Glomerular visceral epithelial cell (primary cell): ENCODE measurements around the gene CA5A.
A peak's percentile ranks its signal among the peaks of the same experiment; 100 is the strongest.
"Not testable (repeated sequence)": the region's sequence is repeated elsewhere in the genome, so short reads cannot be mapped to it uniquely, and the experiment has no call there.

Experiments used
- DNase-seq: peaks from one replicate; pipeline ENCODE4 v3.0.0-alpha.2; 2016; ENCODE audit errors: extremely low spot score

CA5A gene

GRCh38 chr16:87894005-87894404 lies 42.3 kb downstream of the CA5A start:
- DNase-seq, result peak; percentile 35

GRCh38 chr16:87891764-87892163 lies 44.6 kb downstream of the CA5A start:
- no peak for DNase-seq

GRCh38 chr16:87889762-87890161 lies 46.6 kb downstream of the CA5A start:
- DNase-seq, result not testable (repeated sequence)

- not testable (repeated sequence) for DNase-seq
Observed at GRCh38 chr16:87888346-87888745, 48.0 kb downstream of the CA5A start.

GRCh38 chr16:87887931-87888330 lies 48.4 kb downstream of the CA5A start:
- not testable (repeated sequence) for DNase-seq

- DNase-seq, result not testable (repeated sequence)
Observed at GRCh38 chr16:87885371-87885967, 50.9 kb downstream of the CA5A start.

- DNase-seq, result no peak
Observed at GRCh38 chr16:87882436-87883019, 53.8 kb downstream of the CA5A start.

- no peak for DNase-seq
Observed at GRCh38 chr16:87881324-87882200, 54.8 kb downstream of the CA5A start.

GRCh38 chr16:87880117-87880696 lies 56.1 kb downstream of the CA5A start:
- no peak for DNase-seq

- DNase-seq, result not testable (repeated sequence)
Observed at GRCh38 chr16:87879411-87880013, 56.8 kb downstream of the CA5A start.

GRCh38 chr16:87878704-87879103 lies 57.6 kb downstream of the CA5A start:
- DNase-seq, result no peak

- DNase-seq, result no peak
Observed at GRCh38 chr16:87877942-87878507, 58.3 kb downstream of the CA5A start.

GRCh38 chr16:87874639-87875427 lies 61.5 kb downstream of the CA5A start:
- DNase-seq, result no peak

- DNase-seq, result peak; percentile 80
Observed at GRCh38 chr16:87870418-87871291, 65.7 kb downstream of the CA5A start.

GRCh38 chr16:87869879-87870417 lies 66.4 kb downstream of the CA5A start:
- DNase-seq, result not testable (repeated sequence)

GRCh38 chr16:87869061-87869878 lies 67.1 kb downstream of the CA5A start, which contains the start of gene SLC7A5:
SLC7A5 (minus strand) TSS chr16:87869507; CDS start chr16:87869422, 85 bp downstream.
- peak; percentile 61 for DNase-seq

GRCh38 chr16:87868254-87869029 lies 67.9 kb downstream of the CA5A start:
- peak; percentile 75 for DNase-seq
